HEK293T (cell line): Measurements from ENCODE around the gene BNIP5.

Experiments used
- ARNT ChIP-seq: fragments of 450-650 bp; IDR thresholded peaks from 2 replicates; pipeline ENCODE4 v1.6.1; 2017; ENCODE audit warnings: mild to moderate bottlenecking
- BHLHE40 ChIP-seq: fragments of 450-650 bp; IDR thresholded peaks from 2 replicates; pipeline ENCODE4 v1.6.1; 2016; ENCODE audit warnings: mild to moderate bottlenecking, moderate library complexity, borderline replicate concordance
- CTBP1 ChIP-seq: fragments of 450-650 bp; IDR thresholded peaks from 2 replicates; pipeline ENCODE4 v1.6.1; 2016; ENCODE audit warnings: borderline replicate concordance
- ELF4 ChIP-seq: fragments of 450-650 bp; IDR thresholded peaks from 2 replicates; pipeline ENCODE4 v1.6.1; 2017; ENCODE audit warnings: antibody characterized with exemption
- FOXK2 ChIP-seq: fragments of 450-650 bp; IDR thresholded peaks from 2 replicates; pipeline ENCODE4 v1.6.1; 2016; ENCODE audit warnings: mild to moderate bottlenecking
- NFRKB ChIP-seq: fragments of 450-650 bp; IDR thresholded peaks from 2 replicates; pipeline ENCODE4 v1.6.1; 2016; ENCODE audit warnings: mild to moderate bottlenecking, moderate library complexity
- SP1 ChIP-seq: fragments of 450-650 bp; IDR thresholded peaks from 2 replicates; pipeline ENCODE4 v1.6.1; 2017
- SUZ12 ChIP-seq: fragments of 450-650 bp; IDR thresholded peaks from 2 replicates; pipeline ENCODE4 v1.6.1; 2016; ENCODE audit warnings: mild to moderate bottlenecking
- TARDBP ChIP-seq: fragments of 450-650 bp; IDR thresholded peaks from 2 replicates; pipeline ENCODE4 v1.6.1; 2016

- TF ChIP-seq SP1 (no peak), BHLHE40 (no peak), FOXK2 (no peak), ARNT (no peak), TARDBP (no peak), SUZ12 (no peak), CTBP1 (no peak), NFRKB (no peak), ELF4 (no peak)
Observed at GRCh38 chr6:36298027-36298426, 38.7 kb downstream of the BNIP5 start.
